ENCODE data around the gene TMEM91. TPM values are rescaled to one million over a fixed set of nuclear protein-coding genes. Genes with fewer than 3 reads are reported as not detected.

The TMEM91 gene
- total RNA-seq, 4 donors from 2014 or later: 7.1 to 28.1 (median 10.9) TPM

- Histone ChIP-seq H3K4me1 (peaks cover 0 to 6% of the 10 kb centered on the region in 2 donors), H3K27ac (no peak overlapping the region), H3K36me3 (no peaks in the 10 kb centered on the region), H3K27me3 (no peaks in the 10 kb centered on the region), H3K9me3 (no peaks in the 10 kb centered on the region), H3K4me3 (no peak overlapping the region)
- TF ChIP-seq, protein P1, sequence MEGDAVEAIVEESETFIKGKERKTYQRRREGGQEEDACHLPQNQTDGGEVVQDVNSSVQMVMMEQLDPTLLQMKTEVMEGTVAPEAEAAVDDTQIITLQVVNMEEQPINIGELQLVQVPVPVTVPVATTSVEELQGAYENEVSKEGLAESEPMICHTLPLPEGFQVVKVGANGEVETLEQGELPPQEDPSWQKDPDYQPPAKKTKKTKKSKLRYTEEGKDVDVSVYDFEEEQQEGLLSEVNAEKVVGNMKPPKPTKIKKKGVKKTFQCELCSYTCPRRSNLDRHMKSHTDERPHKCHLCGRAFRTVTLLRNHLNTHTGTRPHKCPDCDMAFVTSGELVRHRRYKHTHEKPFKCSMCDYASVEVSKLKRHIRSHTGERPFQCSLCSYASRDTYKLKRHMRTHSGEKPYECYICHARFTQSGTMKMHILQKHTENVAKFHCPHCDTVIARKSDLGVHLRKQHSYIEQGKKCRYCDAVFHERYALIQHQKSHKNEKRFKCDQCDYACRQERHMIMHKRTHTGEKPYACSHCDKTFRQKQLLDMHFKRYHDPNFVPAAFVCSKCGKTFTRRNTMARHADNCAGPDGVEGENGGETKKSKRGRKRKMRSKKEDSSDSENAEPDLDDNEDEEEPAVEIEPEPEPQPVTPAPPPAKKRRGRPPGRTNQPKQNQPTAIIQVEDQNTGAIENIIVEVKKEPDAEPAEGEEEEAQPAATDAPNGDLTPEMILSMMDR (IDR thresholded peaks at IDR 0.05): no peak
- no peak for TF ChIP-seq POLR2A (IDR thresholded peaks at IDR 0.05)
- DNase-seq: no peak
- intact Hi-C loops (cut with DNase I; ENCODE audit: low total_unique reads): no loop called here
Measured at GRCh38 chr19:41399091-41399490, 22.8 kb downstream of the TMEM91 start.

DNA sequence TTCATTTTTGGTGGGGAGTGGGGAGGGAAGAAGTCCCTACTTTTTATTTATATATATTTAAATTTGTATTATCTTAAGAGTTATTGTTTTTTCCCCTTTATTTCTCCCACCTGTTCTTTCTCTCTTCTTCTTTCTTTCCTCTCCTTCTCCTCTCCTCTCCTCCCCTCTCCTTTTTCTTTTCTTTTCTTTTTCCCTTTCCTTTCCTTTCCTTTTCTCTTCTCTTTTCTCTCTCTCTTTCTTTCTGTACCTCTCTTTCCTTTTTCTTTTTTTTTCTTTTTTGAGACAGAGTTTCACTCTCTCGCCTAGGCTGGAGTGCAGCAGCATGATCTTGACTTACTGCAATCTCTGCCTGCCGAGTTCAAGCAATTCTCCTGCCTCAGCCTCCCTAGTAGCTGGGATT is 23.2 kb downstream of the TMEM91 start:
- no peaks in the 10 kb centered on the region for H3K9me3 ChIP-seq
- no peak for TF ChIP-seq POLR2A (IDR thresholded peaks at IDR 0.05)
- TF ChIP-seq, protein P1 (IDR thresholded peaks at IDR 0.05): no peak
- no peaks in the 10 kb centered on the region for H3K27me3 ChIP-seq
- no peaks in the 10 kb centered on the region for H3K36me3 ChIP-seq
- no peak for DNase-seq
- no peak overlapping the region for H3K4me3 ChIP-seq
- peaks cover 0 to 6% of the 10 kb centered on the region in 2 donors for H3K4me1 ChIP-seq
- intact Hi-C loops (cut with DNase I; ENCODE audit: low total_unique reads): no loop called here
- no peak overlapping the region for H3K27ac ChIP-seq

DNA sequence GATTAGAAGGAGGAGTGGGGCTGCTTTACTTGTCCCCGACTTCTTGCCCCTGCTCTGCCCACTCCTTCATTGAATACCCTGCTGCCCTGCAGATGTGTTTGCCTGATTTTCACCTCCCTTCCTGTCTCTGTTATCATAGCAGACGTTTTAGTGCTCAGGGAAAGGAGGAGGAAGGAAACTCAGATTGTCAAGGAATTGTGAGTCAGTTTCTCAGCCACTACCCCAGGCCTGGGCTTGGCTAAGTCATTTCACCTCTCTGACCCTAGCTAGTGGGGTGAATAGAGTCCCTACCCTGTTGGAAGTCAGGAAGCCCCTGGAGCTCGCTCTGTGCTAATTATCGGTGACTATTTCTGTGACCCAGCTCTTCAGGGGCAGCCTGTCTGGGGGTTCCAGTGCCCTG is 25.1 kb downstream of the TMEM91 start:
- no peaks in the 10 kb centered on the region for H3K9me3 ChIP-seq
- H3K4me3 ChIP-seq: no peak overlapping the region
- no peaks in the 10 kb centered on the region for H3K36me3 ChIP-seq
- H3K4me1 ChIP-seq: peaks cover 0 to 6% of the 10 kb centered on the region in 2 donors
- no peak overlapping the region for H3K27ac ChIP-seq
- no peaks in the 10 kb centered on the region for H3K27me3 ChIP-seq
- DNase-seq: no peak
- intact Hi-C loops (cut with DNase I; ENCODE audit: low total_unique reads): no loop called here
- TF ChIP-seq, protein P1 (IDR thresholded peaks at IDR 0.05): no peak
- no peak for TF ChIP-seq POLR2A (IDR thresholded peaks at IDR 0.05)

DNA sequence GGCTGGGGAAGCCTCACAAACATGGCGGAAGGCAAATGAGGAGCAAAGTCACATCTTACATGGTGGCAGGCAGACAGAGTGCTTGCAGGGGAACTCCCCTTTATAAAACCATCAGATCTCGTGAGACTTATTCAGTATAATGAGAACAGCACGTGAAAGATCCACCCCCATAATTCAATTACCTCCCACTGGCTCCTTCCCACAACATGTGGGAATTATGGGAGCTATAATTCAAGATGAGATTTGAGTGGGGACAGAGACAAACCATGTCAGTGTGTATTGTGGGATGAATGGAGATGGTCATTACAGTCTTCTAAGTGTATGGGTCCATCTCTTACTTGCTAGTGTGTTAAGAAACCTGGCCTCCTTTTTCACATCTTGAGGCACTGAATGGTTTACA is 25.7 kb downstream of the TMEM91 start:
- peaks cover 0 to 6% of the 10 kb centered on the region in 2 donors for H3K4me1 ChIP-seq
- no peaks in the 10 kb centered on the region for H3K27me3 ChIP-seq
- no peaks in the 10 kb centered on the region for H3K36me3 ChIP-seq
- no peak for DNase-seq
- no peak overlapping the region for H3K27ac ChIP-seq
- intact Hi-C loops (cut with DNase I; ENCODE audit: low total_unique reads): no loop called here
- no peaks in the 10 kb centered on the region for H3K9me3 ChIP-seq
- no peak overlapping the region for H3K4me3 ChIP-seq
- TF ChIP-seq, protein P1 (IDR thresholded peaks at IDR 0.05): no peak
- no peak for TF ChIP-seq POLR2A (IDR thresholded peaks at IDR 0.05)

DNA sequence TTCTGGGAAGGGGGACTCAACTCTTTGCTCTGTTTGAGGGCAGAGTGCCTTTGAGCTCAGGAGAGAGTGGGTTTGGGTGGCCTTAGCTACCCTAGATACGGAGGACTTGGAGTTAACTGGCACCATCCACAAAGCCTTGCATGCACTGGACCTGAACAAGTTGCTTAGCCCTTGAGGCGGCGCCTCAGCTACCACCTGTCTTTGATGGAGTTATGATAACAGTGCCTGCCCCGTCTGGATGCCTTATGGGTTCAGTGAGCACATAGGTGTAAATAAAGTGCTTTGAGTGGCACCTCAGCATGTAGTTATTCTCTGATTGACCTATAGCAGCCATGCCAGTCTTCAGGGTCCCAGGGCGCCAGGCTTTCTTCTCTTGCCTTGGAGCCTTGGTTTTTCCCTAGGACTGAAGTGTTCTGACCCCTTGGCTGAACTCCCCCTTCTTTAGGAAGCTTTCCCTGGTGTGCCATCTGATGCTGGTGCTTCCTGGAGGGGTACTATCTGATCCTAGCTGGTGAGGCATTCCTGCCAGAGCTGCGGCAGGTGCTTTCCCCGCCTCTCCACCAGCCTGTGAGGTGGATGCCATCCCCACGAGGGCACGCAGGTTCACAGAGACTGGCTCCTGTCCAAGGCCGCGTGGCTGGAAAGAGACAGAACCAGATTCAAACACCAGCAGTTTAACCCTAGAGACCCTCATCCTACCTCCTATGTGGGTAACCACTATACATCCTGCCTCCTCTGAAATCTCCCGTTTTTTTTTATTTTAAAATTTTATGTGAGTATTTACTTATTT is 27.0 kb downstream of the TMEM91 start:
- TF ChIP-seq POLR2A (IDR thresholded peaks at IDR 0.05): no peak
- TF ChIP-seq, protein P1 (IDR thresholded peaks at IDR 0.05): no peak
- no peaks in the 10 kb centered on the region for H3K9me3 ChIP-seq
- no peak for DNase-seq
- H3K4me3 ChIP-seq: no peak overlapping the region
- H3K27me3 ChIP-seq: no peaks in the 10 kb centered on the region
- peaks cover 0 to 6% of the 10 kb centered on the region in 2 donors for H3K4me1 ChIP-seq
- intact Hi-C loops (cut with DNase I; ENCODE audit: low total_unique reads): no loop called here
- no peak overlapping the region for H3K27ac ChIP-seq
- H3K36me3 ChIP-seq: no peaks in the 10 kb centered on the region
